ENCODE measurements around the gene PROM1.

DNA sequence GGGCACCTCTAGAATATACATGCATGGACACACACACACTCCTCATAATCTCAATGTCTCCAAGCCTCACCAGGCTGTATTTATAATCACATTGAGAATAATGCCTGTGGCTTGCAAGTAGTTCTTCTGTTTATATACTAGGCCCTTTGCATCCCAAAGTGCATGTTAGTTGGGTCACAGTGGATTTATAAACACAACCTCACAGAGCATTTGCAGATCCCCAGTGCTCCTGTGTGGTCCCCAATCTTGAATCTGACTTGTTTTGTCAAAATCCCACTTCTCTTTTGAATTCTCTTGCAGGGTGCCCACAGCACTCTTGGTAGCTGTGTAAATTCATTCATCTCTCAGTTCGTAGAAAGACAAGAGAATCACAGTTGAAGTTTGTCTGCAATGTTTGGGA, 49.6 kb upstream of the PROM1 start:
- TF ChIP-seq IRF2 (CRISPR knock-in tag; IDR thresholded peaks at IDR 0.05) = no peak
- TF ChIP-seq, protein P1, sequence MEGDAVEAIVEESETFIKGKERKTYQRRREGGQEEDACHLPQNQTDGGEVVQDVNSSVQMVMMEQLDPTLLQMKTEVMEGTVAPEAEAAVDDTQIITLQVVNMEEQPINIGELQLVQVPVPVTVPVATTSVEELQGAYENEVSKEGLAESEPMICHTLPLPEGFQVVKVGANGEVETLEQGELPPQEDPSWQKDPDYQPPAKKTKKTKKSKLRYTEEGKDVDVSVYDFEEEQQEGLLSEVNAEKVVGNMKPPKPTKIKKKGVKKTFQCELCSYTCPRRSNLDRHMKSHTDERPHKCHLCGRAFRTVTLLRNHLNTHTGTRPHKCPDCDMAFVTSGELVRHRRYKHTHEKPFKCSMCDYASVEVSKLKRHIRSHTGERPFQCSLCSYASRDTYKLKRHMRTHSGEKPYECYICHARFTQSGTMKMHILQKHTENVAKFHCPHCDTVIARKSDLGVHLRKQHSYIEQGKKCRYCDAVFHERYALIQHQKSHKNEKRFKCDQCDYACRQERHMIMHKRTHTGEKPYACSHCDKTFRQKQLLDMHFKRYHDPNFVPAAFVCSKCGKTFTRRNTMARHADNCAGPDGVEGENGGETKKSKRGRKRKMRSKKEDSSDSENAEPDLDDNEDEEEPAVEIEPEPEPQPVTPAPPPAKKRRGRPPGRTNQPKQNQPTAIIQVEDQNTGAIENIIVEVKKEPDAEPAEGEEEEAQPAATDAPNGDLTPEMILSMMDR (IDR thresholded peaks at IDR 0.05 in 2 of 3, conservative IDR thresholded peaks at IDR 0.05 in 1 of 3; ENCODE audit: insufficient read depth in 2 of 3, low read depth in 1 of 3, low read length in 3 of 3) = no peak
- TF ChIP-seq NFYB (IDR thresholded peaks at IDR 0.05; ENCODE audit: extremely low read depth, insufficient read length) = no peak
- no peak for TF ChIP-seq GABPB2 (CRISPR knock-in tag; conservative IDR thresholded peaks at IDR 0.05)
- TF ChIP-seq ZNF384 (IDR thresholded peaks at IDR 0.05; ENCODE audit: low read depth, low read length) = no peak

Measured in K562 (cell line).